Muscle layer of colon (tissue), 2 donors: ENCODE measurements around the gene ESPL1.

Experiments
- H3K27ac ChIP-seq: one replicate; pipeline ENCODE4 v1.7.0; 2013; ENCODE audit warnings: low read depth, mild to moderate bottlenecking, low read length, moderate library complexity
- H3K27me3 ChIP-seq, 2 donors: one replicate each; pipeline ENCODE4 v1.7.0; 2013; ENCODE audit warnings: low read length in 2 of 2, mild to moderate bottlenecking in 2 of 2; ENCODE audit not compliant: insufficient read depth in 2 of 2, control insufficient read depth in 1 of 2
- H3K36me3 ChIP-seq: one replicate; pipeline ENCODE4 v1.7.0; 2013; ENCODE audit warnings: mild to moderate bottlenecking, low read length; ENCODE audit not compliant: insufficient read depth
- H3K4me1 ChIP-seq: one replicate; pipeline ENCODE4 v1.7.0; 2013; ENCODE audit warnings: mild to moderate bottlenecking, low read length; ENCODE audit not compliant: insufficient read depth
- H3K4me3 ChIP-seq, 2 donors: one replicate each; pipeline ENCODE4 v1.7.0; 2013; ENCODE audit warnings: low read length in 2 of 2, low read depth in 1 of 2, mild to moderate bottlenecking in 1 of 2, moderate library complexity in 1 of 2
- H3K9ac ChIP-seq: one replicate; pipeline ENCODE4 v1.7.0; 2013; ENCODE audit warnings: low read length
- H3K9me3 ChIP-seq: one replicate; pipeline ENCODE4 v1.7.0; 2013; ENCODE audit warnings: mild to moderate bottlenecking, low read length
- donor health status: abdominal sarcoma.
- donor health status: Adenocarcinoma of cecum.

Gene ESPL1

DNA sequence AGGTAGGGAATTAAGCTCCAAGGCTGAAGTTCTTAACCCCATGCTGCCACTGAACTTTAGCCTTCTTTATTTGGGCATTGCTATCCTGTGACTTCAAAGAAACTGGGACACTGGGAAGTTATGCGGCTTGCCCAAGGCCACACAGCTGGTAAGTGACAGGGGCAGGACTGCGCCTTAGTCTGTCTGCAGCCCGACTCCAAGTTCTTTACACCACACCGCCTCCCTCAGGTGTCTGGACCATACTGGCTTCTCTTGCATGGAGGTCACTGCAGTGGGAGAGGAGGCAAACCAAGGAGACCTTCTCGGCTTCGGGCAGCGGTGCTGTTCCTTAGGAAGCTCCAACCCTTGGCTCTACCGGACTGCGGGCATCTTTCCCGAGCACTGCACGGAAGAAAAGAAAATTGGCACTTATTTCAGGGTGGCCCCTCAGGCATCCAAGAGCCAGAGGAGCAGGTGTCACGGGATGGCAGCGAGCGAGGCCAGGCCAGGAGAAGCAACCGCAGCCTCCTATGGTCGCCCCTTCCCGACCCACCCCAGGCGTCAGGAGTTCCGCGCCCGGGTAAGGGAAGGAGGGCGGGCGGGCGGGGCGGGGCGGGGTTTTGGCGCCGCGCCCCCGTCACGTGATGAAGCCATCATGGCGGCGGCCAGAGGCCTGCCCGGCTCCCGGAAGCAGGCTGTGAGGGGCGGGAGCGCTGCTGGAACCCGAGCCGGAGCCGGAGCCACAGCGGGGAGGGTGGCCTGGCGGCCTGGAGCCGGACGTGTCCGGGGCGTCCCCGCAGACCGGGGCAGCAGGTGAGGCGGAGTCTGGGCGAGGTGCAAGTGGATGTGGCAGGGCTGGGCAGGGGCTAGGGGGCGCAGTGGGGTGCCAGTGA is 16.4 kb upstream of the ESPL1 start:
- Histone ChIP-seq H3K4me3 (peak overlapping the region; percentile 61 to 89), H3K4me1 (peaks cover 26% of the 10 kb centered on the region), H3K9me3 (no peaks in the 10 kb centered on the region), H3K9ac (peak overlapping the region; percentile 74), H3K27me3 (no peaks in the 10 kb centered on the region), H3K27ac (peak overlapping the region; percentile 74), H3K36me3 (peaks cover 15% of the 10 kb centered on the region)

DNA sequence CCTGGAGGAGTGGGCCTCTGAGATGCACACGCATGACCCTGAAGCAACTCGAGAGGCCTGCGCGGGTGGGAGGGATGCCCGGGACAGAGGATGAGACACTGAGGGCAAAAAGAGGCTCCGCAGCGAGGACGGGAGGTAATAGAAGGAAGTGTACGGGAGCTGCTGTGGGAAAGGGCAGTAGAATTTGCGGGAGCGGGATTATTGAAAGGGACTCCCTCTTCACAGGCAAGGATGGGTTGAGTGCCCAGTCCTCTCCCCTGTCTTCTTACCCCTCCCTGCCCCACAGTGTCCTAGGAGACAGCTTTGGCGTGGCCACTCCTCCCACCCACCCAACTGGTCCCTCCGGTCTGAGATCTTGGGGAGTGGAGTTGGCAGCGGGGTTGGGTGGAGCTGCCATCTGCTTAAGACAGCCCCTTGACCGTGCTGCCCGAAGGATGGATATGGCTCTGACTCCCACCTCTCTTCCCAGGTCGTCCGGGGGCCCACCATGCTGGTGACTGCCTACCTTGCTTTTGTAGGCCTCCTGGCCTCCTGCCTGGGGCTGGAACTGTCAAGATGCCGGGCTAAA is 15.7 kb upstream of the ESPL1 start:
- Histone ChIP-seq H3K4me1 (peaks cover 26% of the 10 kb centered on the region), H3K27me3 (no peaks in the 10 kb centered on the region), H3K4me3 (peak overlapping the region; percentile 61 to 89), H3K9ac (peak overlapping the region; percentile 74), H3K27ac (peak overlapping the region; percentile 64), H3K9me3 (no peaks in the 10 kb centered on the region), H3K36me3 (peaks cover 15% of the 10 kb centered on the region)

DNA sequence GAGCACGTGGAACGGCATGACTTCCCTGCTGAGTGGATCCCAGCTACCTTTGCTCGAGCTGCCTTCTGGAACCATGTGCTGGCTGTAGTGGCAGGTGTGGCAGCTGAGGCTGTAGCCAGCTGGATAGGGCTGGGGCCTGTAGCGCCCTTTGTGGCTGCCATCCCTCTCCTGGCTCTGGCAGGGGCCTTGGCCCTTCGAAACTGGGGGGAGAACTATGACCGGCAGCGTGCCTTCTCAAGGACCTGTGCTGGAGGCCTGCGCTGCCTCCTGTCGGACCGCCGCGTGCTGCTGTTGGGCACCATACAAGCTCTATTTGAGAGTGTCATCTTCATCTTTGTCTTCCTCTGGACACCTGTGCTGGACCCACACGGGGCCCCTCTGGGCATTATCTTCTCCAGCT is 14.8 kb upstream of the ESPL1 start:
- Histone ChIP-seq H3K9me3 (no peaks in the 10 kb centered on the region), H3K9ac (peak overlapping the region; percentile 74), H3K4me3 (peak overlapping the region in 1 of 2 donors; percentile 89), H3K4me1 (peaks cover 26% of the 10 kb centered on the region), H3K36me3 (peaks cover 15% of the 10 kb centered on the region), H3K27ac (no peak overlapping the region), H3K27me3 (no peaks in the 10 kb centered on the region)

DNA sequence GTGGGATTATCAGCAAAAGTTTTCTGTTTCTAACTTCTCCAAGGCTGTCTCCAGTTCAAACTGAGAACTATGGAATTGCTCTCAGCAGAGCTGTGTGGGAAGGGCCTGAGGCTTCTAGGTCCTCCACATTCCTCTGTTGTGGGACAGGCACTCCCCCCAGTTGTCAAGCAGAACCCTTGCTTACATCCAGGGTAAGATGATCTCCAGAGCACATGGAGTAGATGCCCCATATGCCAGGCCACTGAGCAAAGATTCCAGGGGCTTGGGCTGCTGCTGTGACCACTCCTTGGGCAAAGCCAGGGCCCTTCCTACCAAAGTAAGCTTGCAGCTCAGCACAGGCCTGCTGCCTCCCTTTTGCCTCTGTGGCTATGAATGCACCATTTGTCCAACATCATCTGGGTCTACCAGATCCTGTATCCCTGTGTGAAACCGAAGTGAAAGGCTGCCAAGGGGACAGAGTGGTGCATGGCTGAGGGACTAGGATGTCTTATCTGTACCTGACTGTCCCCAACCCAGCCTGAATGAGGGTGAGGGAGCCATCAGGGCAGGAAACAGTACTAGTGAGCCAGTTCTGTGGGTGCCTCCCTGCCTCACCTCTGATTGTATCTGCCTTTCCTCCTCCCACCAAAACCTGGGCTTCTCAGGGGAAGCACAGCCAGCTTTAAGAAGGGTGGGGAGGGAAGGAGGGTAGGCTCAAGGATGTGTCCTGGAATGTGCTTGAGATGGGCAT is 13.1 kb upstream of the ESPL1 start:
- Histone ChIP-seq H3K36me3 (peaks cover 15% of the 10 kb centered on the region), H3K4me1 (peaks cover 26% of the 10 kb centered on the region), H3K9me3 (no peaks in the 10 kb centered on the region), H3K9ac (no peak overlapping the region), H3K27ac (no peak overlapping the region), H3K4me3 (no peak overlapping the region), H3K27me3 (no peaks in the 10 kb centered on the region)

DNA sequence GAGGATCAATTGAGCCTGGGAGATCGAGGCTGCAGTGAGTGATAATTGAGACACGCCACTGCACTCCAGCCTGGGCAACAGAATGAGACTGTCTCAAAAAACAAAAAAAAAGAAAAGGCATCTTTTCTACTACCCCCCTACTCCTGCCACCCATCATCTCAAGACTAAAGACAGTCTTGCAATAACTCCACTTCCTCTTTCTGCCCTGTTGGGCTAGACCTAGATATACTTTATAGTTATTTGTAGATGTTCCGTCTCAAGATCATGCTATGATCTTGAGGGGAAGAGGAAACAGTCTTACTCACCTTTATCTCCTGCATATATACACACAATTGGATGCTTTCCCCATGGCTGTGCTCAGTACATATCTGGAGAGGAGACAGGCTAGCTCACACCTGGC is 12.1 kb upstream of the ESPL1 start:
- Histone ChIP-seq H3K4me1 (peaks cover 24% of the 10 kb centered on the region), H3K36me3 (peaks cover 15% of the 10 kb centered on the region), H3K9me3 (no peaks in the 10 kb centered on the region), H3K27ac (no peak overlapping the region), H3K4me3 (no peak overlapping the region), H3K27me3 (no peaks in the 10 kb centered on the region), H3K9ac (no peak overlapping the region)

DNA sequence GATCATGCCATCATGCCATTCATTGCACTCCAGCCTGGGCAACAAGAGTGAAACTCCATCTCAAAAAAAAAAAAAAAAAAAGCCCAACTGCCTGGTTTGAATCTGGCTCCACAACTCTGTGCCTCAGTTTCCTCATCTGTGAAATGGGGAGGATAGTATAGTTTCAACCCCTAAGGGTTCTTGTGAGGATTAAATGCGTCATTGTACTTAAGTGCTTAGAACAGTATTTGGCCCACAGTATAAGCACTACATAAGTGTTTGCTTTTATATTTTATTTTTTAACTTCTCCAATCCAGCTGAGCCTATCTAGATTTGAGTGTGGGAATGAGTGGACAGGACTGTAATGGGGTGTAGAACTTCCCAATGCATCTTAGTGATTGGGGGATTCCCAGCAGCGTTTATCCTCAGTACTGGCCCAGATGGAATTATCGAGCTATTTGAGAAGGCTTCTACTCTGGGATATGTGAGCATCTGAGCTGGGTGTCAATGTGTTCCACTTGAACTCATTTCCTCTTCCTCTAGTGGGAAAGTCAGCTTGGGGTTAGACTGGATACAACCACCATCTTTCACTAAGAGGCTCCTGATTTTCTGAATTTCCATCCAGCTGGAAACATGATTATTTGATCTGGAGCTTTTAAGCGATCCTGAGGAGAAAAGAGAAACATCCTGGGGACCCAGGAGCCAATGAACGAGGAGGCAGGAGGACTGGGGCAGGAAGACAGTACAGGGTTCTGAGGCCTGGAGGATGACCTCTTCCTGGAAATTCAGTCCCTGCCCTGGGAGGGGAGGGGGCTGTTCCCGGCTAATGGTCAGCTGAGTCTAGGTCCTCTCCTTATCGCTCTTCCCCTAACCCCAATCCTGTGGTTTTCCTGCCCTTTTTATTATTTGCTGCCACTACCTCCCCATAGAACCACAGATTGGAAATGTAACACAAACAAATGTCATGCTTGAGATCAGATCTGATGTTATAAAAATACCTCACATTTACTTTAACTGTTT is 9.3 kb upstream of the ESPL1 start:
- Histone ChIP-seq H3K36me3 (peaks cover 11% of the 10 kb centered on the region), H3K4me1 (peaks cover 3% of the 10 kb centered on the region)

DNA sequence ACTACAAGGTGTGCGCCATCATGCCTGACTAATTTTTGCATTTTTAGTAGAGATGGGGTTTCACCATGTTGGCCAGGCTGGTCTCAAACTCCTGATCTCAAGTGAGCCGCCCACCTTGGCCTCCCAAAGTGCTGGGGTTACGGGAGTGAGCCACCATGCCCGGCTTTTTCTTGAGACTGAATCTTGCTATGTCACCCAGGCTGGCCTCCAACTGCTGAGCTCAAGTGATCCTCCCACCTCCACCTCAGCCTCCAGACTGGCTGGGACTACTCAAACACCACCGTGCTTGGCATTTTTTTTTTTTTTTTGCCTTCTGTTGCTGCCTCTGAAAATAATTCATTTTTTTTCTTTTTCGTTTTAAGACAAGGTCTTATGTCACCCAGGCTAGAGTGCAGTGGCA is 8.2 kb upstream of the ESPL1 start:
- H3K9me3 ChIP-seq, result no peaks in the 10 kb centered on the region
- no peak overlapping the region for H3K4me3 ChIP-seq
- no peak overlapping the region for H3K27ac ChIP-seq
- no peak overlapping the region for H3K9ac ChIP-seq
- H3K27me3 ChIP-seq, result no peaks in the 10 kb centered on the region
- H3K36me3 ChIP-seq, result peaks cover under 1% of the 10 kb centered on the region
- no peaks in the 10 kb centered on the region for H3K4me1 ChIP-seq

More for the DNA sequence above, 9.3 kb upstream of the ESPL1 start:
- Histone ChIP-seq H3K4me3 (no peak overlapping the region), H3K9me3 (no peaks in the 10 kb centered on the region), H3K9ac (no peak overlapping the region), H3K27me3 (no peaks in the 10 kb centered on the region), H3K27ac (no peak overlapping the region)

DNA sequence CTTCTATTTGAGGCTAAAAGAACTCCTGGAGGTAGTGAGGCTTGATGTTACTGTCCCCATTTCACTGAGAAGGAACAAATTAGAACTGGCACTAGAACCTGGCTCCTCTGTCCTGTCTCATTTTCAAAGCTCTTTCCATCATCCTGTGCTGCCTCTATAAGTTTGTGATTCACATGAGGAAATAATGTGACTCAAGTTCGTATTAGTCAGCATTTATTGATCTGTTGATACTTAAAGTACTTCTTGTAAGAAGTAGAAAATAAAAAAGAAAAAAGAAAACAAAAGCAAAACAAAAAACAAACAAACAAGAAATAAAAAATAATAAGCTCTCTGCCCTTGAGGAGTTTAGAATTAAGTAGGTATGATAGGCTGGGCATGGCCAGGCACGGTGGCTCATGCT is 2.3 kb upstream of the ESPL1 start:
- H3K9me3 ChIP-seq, result no peaks in the 10 kb centered on the region
- H3K27me3 ChIP-seq, result no peaks in the 10 kb centered on the region
- no peaks in the 10 kb centered on the region for H3K36me3 ChIP-seq
- no peak overlapping the region for H3K4me3 ChIP-seq
- H3K4me1 ChIP-seq, result peaks cover 6% of the 10 kb centered on the region
- H3K27ac ChIP-seq, result no peak overlapping the region
- H3K9ac ChIP-seq, result no peak overlapping the region

DNA sequence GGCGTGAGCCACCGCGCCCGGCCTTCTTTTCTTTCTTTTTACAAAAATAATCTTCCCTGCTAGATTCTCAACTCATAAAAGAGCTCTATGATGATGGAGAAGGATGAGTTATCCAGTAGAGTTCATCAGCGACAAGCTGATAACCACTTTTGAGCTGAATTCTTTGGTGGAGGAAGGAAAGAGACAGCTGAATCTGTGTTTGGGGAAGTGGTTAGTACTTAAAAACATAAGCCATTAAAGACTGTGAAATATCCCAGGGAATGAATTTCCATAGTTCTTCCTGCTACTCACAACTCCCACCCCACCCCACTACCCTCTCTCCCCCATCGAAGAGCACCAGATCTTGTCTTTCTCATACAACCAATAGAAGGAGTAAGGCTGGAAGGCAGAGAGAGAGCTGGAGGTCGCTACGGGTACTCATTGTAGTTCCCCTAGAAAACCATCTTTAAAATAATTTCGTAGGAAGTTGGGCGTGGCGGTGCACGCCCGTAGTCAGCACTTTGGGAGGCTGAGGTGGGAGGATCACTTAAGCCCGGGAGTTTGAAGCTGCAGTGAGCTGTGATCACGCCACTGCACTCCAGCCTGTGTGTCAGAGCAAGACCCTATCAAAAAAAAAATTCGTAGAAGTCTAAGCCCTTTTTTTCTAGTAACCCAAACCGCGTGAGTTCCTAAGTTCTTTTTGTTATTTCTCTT is 647 bp upstream of the ESPL1 start:
- Histone ChIP-seq H3K9me3 (no peaks in the 10 kb centered on the region), H3K36me3 (no peaks in the 10 kb centered on the region), H3K27me3 (no peaks in the 10 kb centered on the region), H3K4me3 (peak overlapping the region; percentile 71 to 72), H3K27ac (peak overlapping the region; percentile 17), H3K9ac (no peak overlapping the region), H3K4me1 (peaks cover 6% of the 10 kb centered on the region)
